ENCODE data around the gene MAST3. TPM values are rescaled to one million over a fixed set of nuclear protein-coding genes. Genes with fewer than 3 reads are reported as not detected.

Gene MAST3
- total RNA-seq, 1 experiment from 2014 or later: 14.2 TPM

- Histone ChIP-seq H3K27ac (ENCODE audit: low read depth, low read length) (no peak overlapping the region), H3K9me3 (ENCODE audit: control insufficient read depth in 1 of 2, insufficient read depth in 1 of 2, low read depth in 1 of 2, low read length in 2 of 2) (no peaks in the 10 kb centered on the region), H3K9ac (ENCODE audit: low read length) (no peak overlapping the region), H3K4me2 (ENCODE audit: low read length) (no peak overlapping the region), H2AFZ (ENCODE audit: low read depth, low read length, poor library complexity, severe bottlenecking) (no peak overlapping the region), H3K4me1 (ENCODE audit: control insufficient read depth in 1 of 2, insufficient read depth in 2 of 2, low read length in 2 of 2) (no peaks in the 10 kb centered on the region), H3K79me2 (ENCODE audit: insufficient read depth, low read length) (no peaks in the 10 kb centered on the region), H3K36me3 (ENCODE audit: control insufficient read depth in 1 of 2, insufficient read depth in 2 of 2, low read length in 2 of 2) (peaks cover 9 to 20% of the 10 kb centered on the region in 2 experiments; a peak in 3 of 4 replicates), H3K9me2 (ENCODE audit: insufficient read depth) (no peaks in the 10 kb centered on the region), H3K27me3 (ENCODE audit: insufficient read depth, low read length) (no peaks in the 10 kb centered on the region), H3K4me3 (replicated peaks in 1 of 2; ENCODE audit: low read depth in 1 of 2, low read length in 2 of 2) (no peak overlapping the region), H4K20me1 (ENCODE audit: insufficient read depth) (no peaks in the 10 kb centered on the region)
- POLR2A ChIA-PET: no interaction called here
- intact Hi-C loops (cut with micrococcal nuclease): no loop called here
- ATAC-seq: no peak
- BruUV-seq (replicated peaks): no TSS peak
- no peak for DNase-seq (ENCODE audit: low read depth, low spot score)
- TF ChIP-seq POLR2A (IDR thresholded peaks at IDR 0.05; ENCODE audit: borderline replicate concordance, extremely low read depth, insufficient read depth, insufficient read length) (no peak), SP1 (IDR thresholded peaks at IDR 0.05; ENCODE audit: low read depth) (no peak), CTCF (IDR thresholded peaks at IDR 0.05 in 2 of 3, conservative IDR thresholded peaks at IDR 0.05 in 1 of 3; ENCODE audit: borderline replicate concordance in 1 of 3, insufficient read depth in 1 of 3, low read depth in 2 of 3, low read length in 2 of 3) (no peak), POLR2AphosphoS5 (IDR thresholded peaks at IDR 0.05; ENCODE audit: low read depth, low read length) (no peak), EZH2 (IDR thresholded peaks at IDR 0.05) (no peak), CEBPB (IDR thresholded peaks at IDR 0.05; ENCODE audit: low read depth) (no peak)
- RAD21 ChIA-PET (ENCODE audit: low non-redundant PET in 1 of 2, low total read pairs in 2 of 2, uncharacterized antibody in 2 of 2, unreplicated experiment in 2 of 2): no interaction called here
- CTCF ChIA-PET: no interaction called here
These were observed 47.9 kb downstream of the MAST3 start for GRCh38 chr19:18145391-18145999.

- peaks cover 7 to 11% of the 10 kb centered on the region in 2 experiments; a peak in 3 of 4 replicates for H3K4me1 ChIP-seq (ENCODE audit: control insufficient read depth in 1 of 2, insufficient read depth in 2 of 2, low read length in 2 of 2)
- no peak for DNase-seq (ENCODE audit: low read depth, low spot score)
- no peak overlapping the region for H3K27ac ChIP-seq (ENCODE audit: low read depth, low read length)
- no peak overlapping the region for H3K9ac ChIP-seq (ENCODE audit: low read length)
- no peaks in the 10 kb centered on the region for H3K79me2 ChIP-seq (ENCODE audit: insufficient read depth, low read length)
- H2AFZ ChIP-seq (ENCODE audit: low read depth, low read length, poor library complexity, severe bottlenecking): no peak overlapping the region
- H3K9me3 ChIP-seq (ENCODE audit: control insufficient read depth in 1 of 2, insufficient read depth in 1 of 2, low read depth in 1 of 2, low read length in 2 of 2): no peaks in the 10 kb centered on the region
- RAD21 ChIA-PET (ENCODE audit: low non-redundant PET in 1 of 2, low total read pairs in 2 of 2, uncharacterized antibody in 2 of 2, unreplicated experiment in 2 of 2): no interaction called here
- no peaks in the 10 kb centered on the region for H4K20me1 ChIP-seq (ENCODE audit: insufficient read depth)
- H3K4me3 ChIP-seq (replicated peaks in 1 of 2; ENCODE audit: low read depth in 1 of 2, low read length in 2 of 2): no peak overlapping the region
- BruUV-seq (replicated peaks): no TSS peak
- CTCF ChIA-PET: no interaction called here
- POLR2A ChIA-PET: no interaction called here
- no peak for ATAC-seq
- H3K27me3 ChIP-seq (ENCODE audit: insufficient read depth, low read length): no peaks in the 10 kb centered on the region
- intact Hi-C loops (cut with micrococcal nuclease): no loop called here
- H3K36me3 ChIP-seq (ENCODE audit: control insufficient read depth in 1 of 2, insufficient read depth in 2 of 2, low read length in 2 of 2): peaks cover 7 to 19% of the 10 kb centered on the region in 2 experiments; a peak in 3 of 4 replicates
- no peak for TF ChIP-seq TCF7L2 (IDR thresholded peaks at IDR 0.05; ENCODE audit: borderline replicate concordance, extremely low read depth, insufficient read depth, insufficient read length)
- TF ChIP-seq SP1 (IDR thresholded peaks at IDR 0.05; ENCODE audit: low read depth): no peak
- TF ChIP-seq EGR1 (IDR thresholded peaks at IDR 0.05; ENCODE audit: low read depth): no peak
- TF ChIP-seq CEBPB (IDR thresholded peaks at IDR 0.05; ENCODE audit: low read depth): no peak
- no peak for TF ChIP-seq MAX (IDR thresholded peaks at IDR 0.05)
- TF ChIP-seq RAD21 (IDR thresholded peaks at IDR 0.05; ENCODE audit: low read depth): no peak
- TF ChIP-seq JUND (IDR thresholded peaks at IDR 0.05): no peak
- TF ChIP-seq EZH2phosphoT487 (IDR thresholded peaks at IDR 0.05; ENCODE audit: borderline replicate concordance): no peak
- H3K4me2 ChIP-seq (ENCODE audit: low read length): no peak overlapping the region
- no peaks in the 10 kb centered on the region for H3K9me2 ChIP-seq (ENCODE audit: insufficient read depth)
These were observed 49.8 kb downstream of the MAST3 start for GRCh38 chr19:18147396-18147795.

All from HCT116 (cell line).